Small intestine (tissue), 7 donors: ENCODE results near the gene WDR49. TPM values are rescaled to one million over a fixed set of nuclear protein-coding genes. Genes with fewer than 3 reads are reported as not detected.

ENCODE experiments used
- DNase-seq, 2 donors: peaks; one replicate each; pipeline versions ENCODE4 v3.0.0 to v3.0.0-alpha.2; 2013
- FAIRE-seq: peaks from 2 replicates; lab custom pipeline; 2012; peaks lifted over from hg19 to GRCh38; lab: Jason Lieb, UNC
- H3K27ac ChIP-seq, 3 donors: one replicate each; pipeline ENCODE4 v1.5.1; 2013; ENCODE audit warnings: low read length in 2 of 3, mild to moderate bottlenecking in 2 of 3, control low read depth in 1 of 3, inconsistent platforms in 1 of 3, low read depth in 1 of 3, moderate library complexity in 1 of 3
- H3K27me3 ChIP-seq, 3 donors: one replicate each; pipeline ENCODE4 v1.6.1; 2013; ENCODE audit warnings: low read length in 3 of 3, inconsistent platforms in 1 of 3; ENCODE audit not compliant: control insufficient read depth in 3 of 3, insufficient read depth in 3 of 3
- H3K36me3 ChIP-seq, 3 donors: one replicate each; pipeline ENCODE4 v1.6.1; 2013; ENCODE audit warnings: low read length in 3 of 3, inconsistent platforms in 1 of 3, low read depth in 1 of 3, mild to moderate bottlenecking in 1 of 3, moderate library complexity in 1 of 3; ENCODE audit not compliant: control insufficient read depth in 3 of 3, insufficient read depth in 2 of 3
- H3K4me1 ChIP-seq, 3 donors: one replicate each; pipeline ENCODE4 v1.6.1; 2013; ENCODE audit warnings: low read length in 2 of 3, inconsistent platforms in 1 of 3, low read depth in 1 of 3, mild to moderate bottlenecking in 1 of 3, moderate library complexity in 1 of 3; ENCODE audit not compliant: control insufficient read depth in 3 of 3, insufficient read depth in 2 of 3
- H3K4me3 ChIP-seq, 3 donors: one replicate each; pipeline ENCODE4 v1.5.1; 2013; ENCODE audit warnings: low read length in 3 of 3, control low read depth in 1 of 3, inconsistent platforms in 1 of 3, low read depth in 1 of 3, mild to moderate bottlenecking in 1 of 3, moderate library complexity in 1 of 3
- H3K9me3 ChIP-seq, 2 donors: one replicate each; pipeline ENCODE4 v1.6.1; 2013; ENCODE audit warnings: low read depth in 1 of 2, low read length in 1 of 2; ENCODE audit not compliant: control insufficient read depth in 2 of 2, insufficient read depth in 1 of 2
- WGBS, 3 donors: extraction: QIAGEN DNeasy Blood & Tissue Kit; methylation state at CpG; one replicate each; pipeline ENCODE4 v1.1.7; 2013; 5-methylcytosine and 5-hydroxymethylcytosine counted together
- polyA plus RNA-seq, 4 donors: library from polyadenylated mRNA; stranded (reverse) in 3 of 4; unstranded in 1 of 4; fragments of 200-250 nt in 3 of 4; fragments of 120-200 nt in 1 of 4; gene quantifications; one replicate each; pipeline versions ENCODE4 v1.2.1 to v1.2.3, GENCODE V29; 2013
- donor health status: healthy with polysubstance abuse.
- donor health status: control.
- donor health status: control.
- donor health status: Bipolar disorder and iron deficiency.
- donor health status: healthy.

Gene WDR49
- polyA plus RNA-seq, 4 donors, result 0.03 to 5.6 (median 2.2) TPM

- H3K4me3 ChIP-seq, result no peak overlapping the region
- peaks cover 4 to 14% (median 5%) of the 10 kb centered on the region in 3 donors for H3K36me3 ChIP-seq
- peak; percentile 9 to 92 for DNase-seq
- WGBS, 3 donors, result 22 to 74% (median 24%) methylated on average over 1 of the region's 1 CpG
- H3K27me3 ChIP-seq, result no peaks in the 10 kb centered on the region
- peaks cover 1 to 12% of the 10 kb centered on the region in 2 donors for H3K9me3 ChIP-seq
- peak overlapping the region in 1 of 3 donors; percentile 60 for H3K27ac ChIP-seq
- FAIRE-seq, result no peak
- peaks cover 0 to 7% (median 0%) of the 10 kb centered on the region in 3 donors for H3K4me1 ChIP-seq
Observed at GRCh38 chr3:167673221-167673620, 19.5 kb upstream of the WDR49 start.

GRCh38 chr3:167671878-167672427 is 18.2 kb upstream of the WDR49 start:
- H3K27me3 ChIP-seq, result no peaks in the 10 kb centered on the region
- peaks cover 1 to 12% of the 10 kb centered on the region in 2 donors for H3K9me3 ChIP-seq
- H3K4me1 ChIP-seq, result peaks cover 0 to 7% (median 0%) of the 10 kb centered on the region in 3 donors
- H3K4me3 ChIP-seq, result no peak overlapping the region
- no peak overlapping the region for H3K27ac ChIP-seq
- 81 to 89% (median 83%) methylated on average over 4 of the region's 4 CpGs for WGBS, 3 donors
- peaks cover 4 to 14% (median 5%) of the 10 kb centered on the region in 3 donors for H3K36me3 ChIP-seq
- no peak for FAIRE-seq
- DNase-seq, result no peak

- no peak overlapping the region for H3K4me3 ChIP-seq
- H3K9me3 ChIP-seq, result peaks cover 0 to 3% of the 10 kb centered on the region in 2 donors
- H3K4me1 ChIP-seq, result peaks cover 0 to 7% (median 0%) of the 10 kb centered on the region in 3 donors
- DNase-seq (peak; percentile 20 to 73), FAIRE-seq (no peak)
- 19 to 54% (median 38%) methylated on average over 1 of the region's 1 CpG for WGBS, 3 donors
- peaks cover 0 to 3% (median 2%) of the 10 kb centered on the region in 3 donors for H3K36me3 ChIP-seq
- H3K27ac ChIP-seq, result peak overlapping the region in 1 of 3 donors; percentile 51
- H3K27me3 ChIP-seq, result no peaks in the 10 kb centered on the region
Observed at GRCh38 chr3:167669699-167670098, 16.0 kb upstream of the WDR49 start.

GRCh38 chr3:167668651-167669050 is 14.9 kb upstream of the WDR49 start:
- Histone ChIP-seq H3K4me3 (no peak overlapping the region), H3K9me3 (no peaks in the 10 kb centered on the region), H3K27me3 (no peaks in the 10 kb centered on the region), H3K36me3 (no peaks in the 10 kb centered on the region), H3K4me1 (peaks cover 0 to 7% (median 0%) of the 10 kb centered on the region in 3 donors), H3K27ac (no peak overlapping the region)
- FAIRE-seq, result no peak
- DNase-seq, result no peak
- 67 to 93% (median 82%) methylated on average over 1 of the region's 1 CpG for WGBS, 3 donors

- Histone ChIP-seq H3K9me3 (no peaks in the 10 kb centered on the region), H3K4me1 (peaks cover 0 to 5% (median 0%) of the 10 kb centered on the region in 3 donors), H3K36me3 (no peaks in the 10 kb centered on the region), H3K27ac (no peak overlapping the region), H3K4me3 (no peak overlapping the region), H3K27me3 (no peaks in the 10 kb centered on the region)
- DNase-seq (no peak), FAIRE-seq (no peak)
- 70 to 91% (median 84%) methylated on average over 2 of the region's 2 CpGs for WGBS, 3 donors
Observed at GRCh38 chr3:167666563-167666962, 12.8 kb upstream of the WDR49 start.

GRCh38 chr3:167662919-167663400 is 9.2 kb upstream of the WDR49 start:
- 89 to 94% (median 93%) methylated on average over 5 of the region's 5 CpGs for WGBS, 3 donors
- Histone ChIP-seq H3K4me1 (peaks cover 0 to 1% (median 0%) of the 10 kb centered on the region in 3 donors), H3K9me3 (no peaks in the 10 kb centered on the region), H3K27me3 (no peaks in the 10 kb centered on the region), H3K36me3 (no peaks in the 10 kb centered on the region), H3K27ac (no peak overlapping the region), H3K4me3 (no peak overlapping the region)
- no peak for DNase-seq
- no peak for FAIRE-seq

GRCh38 chr3:167657684-167658225 is 4.0 kb upstream of the WDR49 start:
- WGBS, 3 donors, result 44 to 57% (median 50%) methylated on average over 3 of the region's 3 CpGs
- Histone ChIP-seq H3K36me3 (no peaks in the 10 kb centered on the region), H3K4me3 (peak overlapping the region in 1 of 3 donors; percentile 35), H3K27me3 (no peaks in the 10 kb centered on the region), H3K4me1 (peaks cover 0 to 7% (median 3%) of the 10 kb centered on the region in 3 donors), H3K27ac (peak overlapping the region in 1 of 3 donors; percentile 88), H3K9me3 (peaks cover 0 to 4% of the 10 kb centered on the region in 2 donors)
- FAIRE-seq (no peak), DNase-seq (peak; percentile 13 to 76)

- peaks cover 0 to 7% (median 3%) of the 10 kb centered on the region in 3 donors for H3K4me1 ChIP-seq
- H3K4me3 ChIP-seq, result peak overlapping the region in 1 of 3 donors; percentile 19
- WGBS, 3 donors, result 0 to 45% (median 21%) methylated on average over 1 of the region's 1 CpG
Observed at GRCh38 chr3:167656821-167657220, 3.1 kb upstream of the WDR49 start.

More at GRCh38 chr3:167656821-167657220, 3.1 kb upstream of the WDR49 start:
- H3K27ac ChIP-seq, result peak overlapping the region in 1 of 3 donors; percentile 32
- DNase-seq, result peak; percentile 8 to 90
- peak; percentile 65 for FAIRE-seq
- H3K27me3 ChIP-seq, result no peaks in the 10 kb centered on the region
- peaks cover 0 to 4% of the 10 kb centered on the region in 2 donors for H3K9me3 ChIP-seq
- H3K36me3 ChIP-seq, result no peaks in the 10 kb centered on the region
